ENCODE results near the gene TMEM91. TPM values are rescaled to one million over a fixed set of nuclear protein-coding genes. Genes with fewer than 3 reads are reported as not detected.

The TMEM91 gene
- total and polyA plus RNA-seq, 9 of the 15 experiments (the other 6 are each of a cell fraction or from before 2014, with no cell fraction given) = 1.2 to 5.2 (median 2.7) TPM

GRCh38 chr19:41364524-41365391 lies 11.6 kb upstream of the TMEM91 start (continued):
- TF ChIP-seq KDM1A (IDR thresholded peaks at IDR 0.05) (peak; percentile 25 to 63; a peak in 2 of 4 replicates), KDM5B (IDR thresholded peaks at IDR 0.05; ENCODE audit: insufficient replicate concordance, low read depth, low read length) (no peak), RBM39 (optimal IDR thresholded peaks at IDR 0.05; ENCODE audit: low read depth, low read length) (peak; percentile 16), CSDE1 (IDR thresholded peaks at IDR 0.05) (no peak), SAP30 (IDR thresholded peaks at IDR 0.05; ENCODE audit: borderline replicate concordance, insufficient read depth, low read depth, low read length, poor library complexity, severe bottlenecking) (no peak), NFATC3 (IDR thresholded peaks at IDR 0.05) (no peak), CC2D1A (IDR thresholded peaks at IDR 0.05) (no peak), ARID2 (IDR thresholded peaks at IDR 0.05) (0 out of 2 replicates have a peak, but pooled peaks have one; percentile 32), RAD21 (CRISPR knock-in tag; conservative IDR thresholded peaks at IDR 0.05 in 1 of 2, IDR thresholded peaks at IDR 0.05 in 1 of 2) (no peak), TBP (optimal IDR thresholded peaks at IDR 0.05; ENCODE audit: low read depth, low read length) (no peak), AFF1 (IDR thresholded peaks at IDR 0.05; ENCODE audit: low read depth in 1 of 2, partially characterized antibody in 2 of 2) (peak in 1 of 2 experiments; percentile 8), ZNF75A (CRISPR knock-in tag; IDR thresholded peaks at IDR 0.05) (no peak), BRCA1 (IDR thresholded peaks at IDR 0.05) (no peak), BRCA1 (CRISPR knock-in tag; IDR thresholded peaks at IDR 0.05) (no peak), SRSF7 (optimal IDR thresholded peaks at IDR 0.05; ENCODE audit: low read depth, low read length) (no peak), POLR2B (IDR thresholded peaks at IDR 0.05; ENCODE audit: low read depth, partially characterized antibody) (no peak), ZC3H8 (IDR thresholded peaks at IDR 0.05) (no peak), C11orf30 (IDR thresholded peaks at IDR 0.05; ENCODE audit: low read depth) (no peak), POLR2G (IDR thresholded peaks at IDR 0.05; ENCODE audit: low read depth, low read length) (no peak), MIER1 (IDR thresholded peaks at IDR 0.05; ENCODE audit: low read depth) (no peak), HNRNPK (IDR thresholded peaks at IDR 0.05; ENCODE audit: low read depth, low read length, poor library complexity, severe bottlenecking) (no peak)
- TF ChIP-seq, protein P1, sequence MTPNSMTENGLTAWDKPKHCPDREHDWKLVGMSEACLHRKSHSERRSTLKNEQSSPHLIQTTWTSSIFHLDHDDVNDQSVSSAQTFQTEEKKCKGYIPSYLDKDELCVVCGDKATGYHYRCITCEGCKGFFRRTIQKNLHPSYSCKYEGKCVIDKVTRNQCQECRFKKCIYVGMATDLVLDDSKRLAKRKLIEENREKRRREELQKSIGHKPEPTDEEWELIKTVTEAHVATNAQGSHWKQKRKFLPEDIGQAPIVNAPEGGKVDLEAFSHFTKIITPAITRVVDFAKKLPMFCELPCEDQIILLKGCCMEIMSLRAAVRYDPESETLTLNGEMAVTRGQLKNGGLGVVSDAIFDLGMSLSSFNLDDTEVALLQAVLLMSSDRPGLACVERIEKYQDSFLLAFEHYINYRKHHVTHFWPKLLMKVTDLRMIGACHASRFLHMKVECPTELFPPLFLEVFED (CRISPR knock-in tag; conservative IDR thresholded peaks at IDR 0.05) = no peak
- TF ChIP-seq, protein P2, sequence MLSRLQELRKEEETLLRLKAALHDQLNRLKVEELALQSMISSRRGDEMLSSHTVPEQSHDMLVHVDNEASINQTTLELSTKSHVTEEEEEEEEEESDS (CRISPR knock-in tag; IDR thresholded peaks at IDR 0.05) = no peak

Measured in K562 (cell line).